Measurements from ENCODE around the gene STX1A.

GRCh38 chr7:73742338-73742752 is 22.9 kb upstream of the STX1A start:
- TF ChIP-seq POLR2AphosphoS5 (IDR thresholded peaks at IDR 0.05) (no peak), CTCF (IDR thresholded peaks at IDR 0.05) (peak in 2 of 5 experiments; percentile 32 to 39)
